CD4-positive, alpha-beta memory T cell (primary cell): Measurements from ENCODE around the gene BCL11A. TPM values are rescaled to one million over a fixed set of nuclear protein-coding genes. Genes with fewer than 3 reads are reported as not detected.

Experiments used
- CTCF ChIA-PET: fragments of 350-600 bp; sonication (Branson Sonifier 250); formaldehyde crosslinking; loops from one replicate; lab custom pipeline; 2021; ENCODE audit warnings: inconsistent platforms; ENCODE audit not compliant: partially characterized antibody; lab: Charles Lee
- POLR2A ChIA-PET: fragments of 350-600 bp; sonication (Branson Sonifier 250); formaldehyde crosslinking; loops from one replicate; lab custom pipeline; 2021; ENCODE audit not compliant: partially characterized antibody; lab: Charles Lee
- DNase-seq, 5 donors: peaks; one replicate each; pipeline versions ENCODE4 v3.0.0 to v3.0.0-alpha.2; 2020 to 2022; ENCODE audit warnings: mixed read lengths in 1 of 5
- H3K27ac ChIP-seq: one replicate; pipeline ENCODE4 v1.7.0; 2013; ENCODE audit warnings: low read depth, low read length
- H3K27me3 ChIP-seq: 2 replicates; pipeline ENCODE4 v1.7.0; 2013; ENCODE audit warnings: mild to moderate bottlenecking, low read length, moderate library complexity; ENCODE audit not compliant: insufficient read depth
- H3K36me3 ChIP-seq: 2 replicates; pipeline ENCODE4 v1.7.0; 2013; ENCODE audit warnings: mild to moderate bottlenecking, low read length, moderate library complexity; ENCODE audit not compliant: insufficient read depth
- H3K4me1 ChIP-seq: 2 replicates; pipeline ENCODE4 v1.7.0; 2013; ENCODE audit warnings: mild to moderate bottlenecking, low read length, moderate library complexity; ENCODE audit not compliant: insufficient read depth
- H3K4me3 ChIP-seq, 2 donors: one replicate each; pipeline ENCODE4 v1.7.0; 2013; ENCODE audit warnings: low read length in 2 of 2, mild to moderate bottlenecking in 1 of 2
- H3K9me3 ChIP-seq, 2 donors: one replicate each; pipeline ENCODE4 v1.7.0; 2013; ENCODE audit warnings: low read length in 2 of 2, control low read depth in 1 of 2; ENCODE audit not compliant: control insufficient read depth in 1 of 2
- H3K27ac Mint-ChIP-seq, 7 donors: one replicate each; pipeline ENCODE4 v1.8.0; 2020 to 2021; ENCODE audit warnings: mixed read lengths in 7 of 7, mild to moderate bottlenecking in 6 of 7, inconsistent platforms in 3 of 7, moderate library complexity in 3 of 7
- H3K27me3 Mint-ChIP-seq, 2 donors: one replicate each; pipeline ENCODE4 v1.8.0; 2020 to 2021; ENCODE audit warnings: mixed read lengths in 2 of 2
- H3K36me3 Mint-ChIP-seq, 2 donors: one replicate each; pipeline ENCODE4 v1.8.0; 2020 to 2021; ENCODE audit warnings: mixed read lengths in 2 of 2, inconsistent platforms in 1 of 2, mild to moderate bottlenecking in 1 of 2
- H3K4me1 Mint-ChIP-seq, 4 donors: one replicate each; pipeline ENCODE4 v1.8.0; 2020 to 2021; ENCODE audit warnings: mixed read lengths in 4 of 4, mild to moderate bottlenecking in 1 of 4
- H3K4me3 Mint-ChIP-seq, 8 donors: one replicate each; pipeline ENCODE4 v1.8.0; 2020 to 2021; ENCODE audit warnings: mixed read lengths in 8 of 8, mild to moderate bottlenecking in 7 of 8, moderate library complexity in 6 of 8, inconsistent platforms in 3 of 8
- H3K9me3 Mint-ChIP-seq, 8 donors: one replicate each; pipeline ENCODE4 v1.8.0; 2020 to 2021; ENCODE audit warnings: mixed read lengths in 8 of 8, mild to moderate bottlenecking in 5 of 8, inconsistent platforms in 3 of 8, moderate library complexity in 1 of 8
- intact Hi-C: fragments of 100-400 bp; cut with micrococcal nuclease; formaldehyde crosslinking; loops from one replicate; pipeline ENCODE4 v1.15.1; 2023
- polyA plus RNA-seq, 2 donors: library from polyadenylated mRNA; unstranded; fragments of 300-500 nt; fragmentation: Illumina TruSeq; gene quantifications; one replicate each; pipeline ENCODE4 v1.2.3, GENCODE V29; 2021
- total RNA-seq, 2 experiments: library from RNA; stranded (reverse); gene quantifications; one replicate each; pipeline ENCODE4 v1.2.3, GENCODE V29; 2021

Gene BCL11A
- total and polyA plus RNA-seq, 4 experiments from 2014 or later: 0.12 to 1.6 TPM; not detected in 2

GRCh38 chr2:60531701-60532133 lies 21.7 kb downstream of the BCL11A start:
- Mint-ChIP-seq H3K27ac (no peak overlapping the region), H3K4me1 (no peaks in the 10 kb centered on the region), H3K36me3 (no peaks in the 10 kb centered on the region), H3K9me3 (peaks cover 0 to 4% (median 0%) of the 10 kb centered on the region in 8 donors), H3K4me3 (no peak overlapping the region), H3K27me3 (peaks cover 36 to 49% of the 10 kb centered on the region in 2 donors)
- no peaks in the 10 kb centered on the region for H3K36me3 ChIP-seq
- no peak overlapping the region for H3K4me3 ChIP-seq
- POLR2A ChIA-PET: no interaction called here
- no peaks in the 10 kb centered on the region for H3K4me1 ChIP-seq
- intact Hi-C loops: no loop called here
- CTCF ChIA-PET: no interaction called here
- H3K27me3 ChIP-seq: no peaks in the 10 kb centered on the region
- no peak for DNase-seq
- no peak overlapping the region for H3K27ac ChIP-seq
- no peaks in the 10 kb centered on the region for H3K9me3 ChIP-seq

- H3K36me3 Mint-ChIP-seq: no peaks in the 10 kb centered on the region
- Histone ChIP-seq H3K27me3 (no peaks in the 10 kb centered on the region), H3K4me1 (no peaks in the 10 kb centered on the region), H3K4me3 (no peak overlapping the region), H3K27ac (no peak overlapping the region), H3K9me3 (no peaks in the 10 kb centered on the region), H3K36me3 (no peaks in the 10 kb centered on the region)
- H3K27me3 Mint-ChIP-seq: peaks cover 29 to 43% of the 10 kb centered on the region in 2 donors
- CTCF ChIA-PET: interaction anchor here (0.7 kb wide), 2 partner anchors 187 to 191 kb away, joined by 3 read pairs; no protein-coding TSS in a partner anchor
- no peaks in the 10 kb centered on the region for H3K4me1 Mint-ChIP-seq
- peaks cover 0 to 4% (median 0%) of the 10 kb centered on the region in 8 donors for H3K9me3 Mint-ChIP-seq
- POLR2A ChIA-PET: no interaction called here
- DNase-seq: no peak
- H3K27ac Mint-ChIP-seq: no peak overlapping the region
- no peak overlapping the region for H3K4me3 Mint-ChIP-seq
- intact Hi-C loops: no loop called here
Measured at GRCh38 chr2:60530660-60531281, 22.7 kb downstream of the BCL11A start.

DNA sequence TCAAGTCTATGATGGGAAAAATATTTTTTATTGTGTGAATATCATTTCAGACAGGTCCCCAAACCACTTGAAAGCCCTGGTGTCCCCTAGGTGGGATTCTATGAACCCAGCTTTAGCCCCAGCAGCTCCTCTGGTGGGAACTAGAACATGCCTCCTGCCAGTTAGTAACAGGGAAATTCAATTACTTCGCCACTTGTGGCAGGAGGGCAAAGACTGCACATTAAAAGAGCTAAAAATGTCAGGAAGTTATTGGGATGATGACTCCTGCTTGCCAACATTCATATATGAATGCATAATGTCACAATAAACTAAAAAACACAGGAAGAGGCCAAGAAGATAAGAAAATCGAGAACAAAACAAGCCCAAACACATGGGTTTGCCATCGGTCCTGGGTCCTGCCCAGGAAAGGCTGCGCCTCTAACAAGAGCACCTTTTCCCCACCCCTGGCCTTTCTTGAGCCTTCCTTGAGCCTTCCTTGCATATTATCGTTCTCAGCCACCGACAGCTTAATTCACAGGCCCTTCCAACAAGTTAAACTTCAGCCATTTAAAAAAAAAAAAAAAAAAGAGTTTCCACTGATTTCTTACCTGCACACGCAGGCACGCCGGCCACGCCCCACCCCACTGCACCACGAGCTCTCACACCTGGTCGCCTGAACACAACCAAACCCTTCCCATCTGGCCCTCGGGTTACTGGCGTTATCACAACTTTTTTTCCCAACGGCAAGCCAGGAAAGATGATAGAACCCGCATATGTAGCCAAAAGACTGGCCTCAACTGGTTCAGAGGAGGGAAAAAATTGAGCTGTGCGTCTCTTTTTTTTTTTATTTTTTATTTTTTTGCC lies 23.4 kb downstream of the BCL11A start:
- Mint-ChIP-seq H3K27ac (no peak overlapping the region), H3K27me3 (peaks cover 25 to 42% of the 10 kb centered on the region in 2 donors), H3K9me3 (peaks cover 0 to 4% (median 0%) of the 10 kb centered on the region in 8 donors), H3K4me3 (no peak overlapping the region), H3K36me3 (no peaks in the 10 kb centered on the region), H3K4me1 (no peaks in the 10 kb centered on the region)
- CTCF ChIA-PET: interaction anchor here (0.7 kb wide), 2 partner anchors 186 to 190 kb away, joined by 3 read pairs; no protein-coding TSS in a partner anchor
- Histone ChIP-seq H3K9me3 (no peaks in the 10 kb centered on the region), H3K4me1 (no peaks in the 10 kb centered on the region), H3K27ac (no peak overlapping the region), H3K4me3 (no peak overlapping the region), H3K36me3 (no peaks in the 10 kb centered on the region), H3K27me3 (no peaks in the 10 kb centered on the region)
- no peak for DNase-seq
- POLR2A ChIA-PET: no interaction called here
- intact Hi-C loops: no loop called here

DNA sequence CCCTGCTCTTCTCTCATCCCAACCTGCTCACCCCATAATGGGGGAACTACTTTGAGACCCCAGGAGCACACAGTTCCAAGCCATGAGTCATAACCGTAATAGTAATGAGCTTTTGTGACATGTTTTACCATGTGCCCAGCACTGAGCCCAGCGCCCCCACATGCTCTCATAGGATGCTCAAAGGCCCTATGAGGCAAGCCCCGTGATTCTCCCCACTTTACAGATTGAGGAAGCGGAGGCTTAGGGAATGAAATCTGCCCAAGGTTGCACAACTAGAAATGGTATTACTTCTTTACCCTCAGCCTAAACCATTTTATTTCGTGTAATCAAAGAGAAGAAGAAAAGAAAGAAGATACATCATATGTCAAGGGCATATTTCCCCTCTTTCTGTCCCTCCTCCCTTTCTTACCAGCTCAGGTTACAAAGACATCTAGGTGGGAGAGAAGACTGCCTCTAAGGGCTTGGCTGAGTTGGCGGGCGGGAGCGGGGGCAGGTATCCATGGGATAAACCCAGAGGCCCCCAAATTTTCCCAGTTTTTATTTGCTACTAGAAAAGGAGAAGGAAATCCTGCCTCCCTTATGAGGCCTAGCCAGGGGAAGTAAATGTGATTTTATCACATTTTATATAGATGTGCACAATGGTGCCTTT lies 24.2 kb downstream of the BCL11A start:
- no peak for DNase-seq
- Mint-ChIP-seq H3K4me1 (no peaks in the 10 kb centered on the region), H3K27me3 (peaks cover 25 to 39% of the 10 kb centered on the region in 2 donors), H3K36me3 (no peaks in the 10 kb centered on the region), H3K9me3 (peaks cover 0 to 4% (median 0%) of the 10 kb centered on the region in 8 donors), H3K4me3 (no peak overlapping the region), H3K27ac (no peak overlapping the region)
- CTCF ChIA-PET: no interaction called here
- H3K4me3 ChIP-seq: no peak overlapping the region
- no peak overlapping the region for H3K27ac ChIP-seq
- POLR2A ChIA-PET: no interaction called here
- no peaks in the 10 kb centered on the region for H3K36me3 ChIP-seq
- H3K4me1 ChIP-seq: no peaks in the 10 kb centered on the region
- intact Hi-C loops: no loop called here
- no peaks in the 10 kb centered on the region for H3K9me3 ChIP-seq
- no peaks in the 10 kb centered on the region for H3K27me3 ChIP-seq

DNA sequence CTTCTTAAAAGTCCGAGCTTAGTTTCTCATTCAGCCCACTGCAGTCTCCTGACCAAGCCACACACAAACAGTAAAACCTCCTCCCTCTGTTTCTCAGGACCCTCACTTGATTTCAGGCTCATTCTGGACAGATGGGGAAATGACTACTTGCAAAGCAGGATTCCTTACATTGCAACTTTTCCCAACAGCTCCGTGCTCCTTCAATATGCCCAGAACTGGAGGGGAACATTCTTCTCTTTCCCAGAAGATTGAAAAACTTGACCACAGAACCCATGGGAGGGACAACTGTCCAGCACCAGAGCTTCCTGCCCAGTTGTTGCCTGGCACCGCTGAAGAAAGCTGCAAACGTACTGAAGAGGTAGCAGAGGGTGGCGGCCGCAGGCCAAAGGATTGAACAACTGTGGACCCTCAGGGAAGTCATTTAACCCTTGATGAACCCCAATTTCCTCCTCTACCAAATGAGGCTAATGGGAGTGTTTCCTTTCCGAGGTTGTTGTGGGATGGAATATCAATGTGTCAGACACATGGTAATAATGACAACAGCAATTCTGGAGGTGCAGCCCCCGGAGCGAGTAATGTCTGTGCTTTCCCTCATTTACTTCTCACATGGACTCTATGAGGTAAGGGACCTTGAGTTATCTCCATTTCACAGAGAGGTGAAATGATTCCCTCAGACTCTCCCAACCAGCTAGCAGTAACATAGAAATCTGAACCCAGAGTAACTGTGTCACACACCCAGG lies 25.0 kb downstream of the BCL11A start:
- CTCF ChIA-PET: no interaction called here
- H3K4me1 ChIP-seq: no peaks in the 10 kb centered on the region
- no peaks in the 10 kb centered on the region for H3K36me3 Mint-ChIP-seq

GRCh38 chr2:60527762-60528161 lies 25.7 kb downstream of the BCL11A start:
- H3K9me3 ChIP-seq: no peaks in the 10 kb centered on the region
- no peak overlapping the region for H3K27ac Mint-ChIP-seq
- H3K4me3 ChIP-seq: no peak overlapping the region
- CTCF ChIA-PET: no interaction called here
- DNase-seq: no peak
- no peak overlapping the region for H3K4me3 Mint-ChIP-seq
- no peaks in the 10 kb centered on the region for H3K36me3 ChIP-seq
- POLR2A ChIA-PET: no interaction called here
- peaks cover 20 to 29% of the 10 kb centered on the region in 2 donors for H3K27me3 Mint-ChIP-seq
- H3K27me3 ChIP-seq: no peaks in the 10 kb centered on the region
- no peak overlapping the region for H3K27ac ChIP-seq
- no peaks in the 10 kb centered on the region for H3K4me1 Mint-ChIP-seq
- H3K9me3 Mint-ChIP-seq: peaks cover 0 to 4% (median 0%) of the 10 kb centered on the region in 8 donors
- H3K4me1 ChIP-seq: no peaks in the 10 kb centered on the region
- no peaks in the 10 kb centered on the region for H3K36me3 Mint-ChIP-seq
- intact Hi-C loops: no loop called here

More for the DNA sequence above, 25.0 kb downstream of the BCL11A start:
- Histone ChIP-seq H3K27ac (no peak overlapping the region), H3K4me3 (no peak overlapping the region), H3K9me3 (no peaks in the 10 kb centered on the region), H3K27me3 (no peaks in the 10 kb centered on the region), H3K36me3 (no peaks in the 10 kb centered on the region)
- H3K4me1 Mint-ChIP-seq: no peaks in the 10 kb centered on the region
- H3K27ac Mint-ChIP-seq: no peak overlapping the region
- intact Hi-C loops: no loop called here
- no peak overlapping the region for H3K4me3 Mint-ChIP-seq
- POLR2A ChIA-PET: no interaction called here
- H3K9me3 Mint-ChIP-seq: peaks cover 0 to 4% (median 0%) of the 10 kb centered on the region in 8 donors
- peaks cover 25 to 35% of the 10 kb centered on the region in 2 donors for H3K27me3 Mint-ChIP-seq
- DNase-seq: no peak
